Ascending aorta (tissue), 2 donors: ENCODE results near the gene OR1E2. TPM values are rescaled to one million over a fixed set of nuclear protein-coding genes. Genes with fewer than 3 reads are reported as not detected.
"Not testable (repeated sequence)": the region's sequence is repeated elsewhere in the genome, so short reads cannot be mapped to it uniquely, and the experiment has no call there.

Experiments used
- DNase-seq, 2 donors: peaks; one replicate each; pipeline ENCODE4 v3.0.0-alpha.2; 2019; ENCODE audit warnings: low spot score in 2 of 2
- H3K27ac ChIP-seq, 2 donors: fragments of 200-600 bp; sonication (generic); one replicate each; pipeline ENCODE4 v1.5.1; 2016 to 2017; ENCODE audit warnings: mild to moderate bottlenecking in 1 of 2
- H3K27me3 ChIP-seq: fragments of 200-600 bp; sonication (generic); one replicate; pipeline ENCODE4 v1.5.1; 2017
- H3K36me3 ChIP-seq, 2 donors: fragments of 200-600 bp; sonication (generic); one replicate each; pipeline ENCODE4 v1.5.1; 2016
- H3K4me1 ChIP-seq, 2 donors: fragments of 200-600 bp; sonication (generic); one replicate each; pipeline ENCODE4 v1.5.1; 2016 to 2017; ENCODE audit warnings: mild to moderate bottlenecking in 1 of 2
- H3K4me3 ChIP-seq, 2 donors: fragments of 200-600 bp; sonication (generic); one replicate each; pipeline ENCODE4 v1.5.1; 2016 to 2017; ENCODE audit warnings: mild to moderate bottlenecking in 1 of 2
- H3K9me3 ChIP-seq, 2 donors: fragments of 200-600 bp; sonication (generic); one replicate each; pipeline ENCODE4 v1.5.1; 2016
- CTCF ChIP-seq, 3 experiments: fragments of 200-600 bp in 2 of 3; fragments of 450-650 bp in 1 of 3; sonication (generic) in 2 of 3; IDR thresholded peaks; one replicate each; pipeline ENCODE4 v1.5.1; 2016 to 2019; ENCODE audit warnings: antibody characterized with exemption in 3 of 3, mild to moderate bottlenecking in 1 of 3, moderate library complexity in 1 of 3
- intact Hi-C: fragments of 100-400 bp; cut with DNase I; formaldehyde crosslinking; loops from one replicate; pipeline ENCODE4 v1.15.1; 2023
- total RNA-seq: library from RNA; depleted of rRNA; stranded (reverse); fragments of >200 nt; gene quantifications from one replicate; pipeline ENCODE4 v1.1.0, GENCODE V29; 2016

OR1E2 gene
- total RNA-seq, 1 donor from 2014 or later = not detected

GRCh38 chr17:3474212-3474611, 40.6 kb upstream of the OR1E2 start:
- Histone ChIP-seq H3K27me3 (no peaks in the 10 kb centered on the region), H3K36me3 (no peaks in the 10 kb centered on the region), H3K4me1 (no peaks in the 10 kb centered on the region), H3K4me3 (no peak overlapping the region), H3K9me3 (no peaks in the 10 kb centered on the region), H3K27ac (no peak overlapping the region)
- no peak for DNase-seq
- intact Hi-C loops = no loop called here
- no peak for TF ChIP-seq CTCF (IDR thresholded peaks at IDR 0.05)

DNA sequence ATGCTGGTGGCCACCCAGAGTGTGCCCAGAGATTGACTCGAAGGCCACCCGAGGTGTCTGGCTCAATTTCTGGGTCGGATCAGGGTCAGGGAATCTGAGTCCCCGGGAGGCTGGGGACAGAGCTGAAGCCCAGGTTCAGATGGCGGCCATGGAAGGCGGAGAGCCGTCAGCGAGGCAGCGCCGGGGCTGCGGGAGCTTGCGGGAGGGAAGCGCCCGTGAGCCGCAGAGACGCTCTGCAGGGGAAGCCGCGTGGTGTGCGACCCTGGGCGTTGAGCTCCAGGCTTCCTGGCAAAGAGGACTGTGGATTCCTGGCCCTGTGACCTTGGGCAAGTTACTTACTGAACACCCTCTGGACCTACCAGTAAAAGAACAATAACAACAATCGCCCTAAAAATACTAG, 38.5 kb upstream of the OR1E2 start:
- H3K27ac ChIP-seq = no peak overlapping the region
- no peak for TF ChIP-seq CTCF (IDR thresholded peaks at IDR 0.05)
- H3K36me3 ChIP-seq = no peaks in the 10 kb centered on the region
- no peaks in the 10 kb centered on the region for H3K4me1 ChIP-seq
- H3K4me3 ChIP-seq = no peak overlapping the region
- intact Hi-C loops = no loop called here
- no peaks in the 10 kb centered on the region for H3K9me3 ChIP-seq
- no peaks in the 10 kb centered on the region for H3K27me3 ChIP-seq
- DNase-seq = no peak

GRCh38 chr17:3471599-3471998, 38.0 kb upstream of the OR1E2 start, which contains the start of gene SPATA22:
SPATA22 (minus strand) TSS chr17:3471819; CDS start chr17:3469325, 2,494 bp downstream.
- intact Hi-C loops = no loop called here
- no peak for TF ChIP-seq CTCF (IDR thresholded peaks at IDR 0.05)

GRCh38 chr17:3469529-3469928, 35.9 kb upstream of the OR1E2 start:
- H3K9me3 ChIP-seq = no peaks in the 10 kb centered on the region
- no peaks in the 10 kb centered on the region for H3K27me3 ChIP-seq

More at GRCh38 chr17:3471599-3471998, 38.0 kb upstream of the OR1E2 start, which contains the start of gene SPATA22:
- no peaks in the 10 kb centered on the region for H3K9me3 ChIP-seq
- no peak within 1 kb of the TSS for H3K4me3 ChIP-seq
- H3K27me3 ChIP-seq = no peaks in the 10 kb centered on the region
- no peaks in the 10 kb centered on the region for H3K36me3 ChIP-seq
- H3K4me1 ChIP-seq = no peaks in the 10 kb centered on the region
- DNase-seq = no peak
- no peak within 1 kb of the TSS for H3K27ac ChIP-seq

DNA sequence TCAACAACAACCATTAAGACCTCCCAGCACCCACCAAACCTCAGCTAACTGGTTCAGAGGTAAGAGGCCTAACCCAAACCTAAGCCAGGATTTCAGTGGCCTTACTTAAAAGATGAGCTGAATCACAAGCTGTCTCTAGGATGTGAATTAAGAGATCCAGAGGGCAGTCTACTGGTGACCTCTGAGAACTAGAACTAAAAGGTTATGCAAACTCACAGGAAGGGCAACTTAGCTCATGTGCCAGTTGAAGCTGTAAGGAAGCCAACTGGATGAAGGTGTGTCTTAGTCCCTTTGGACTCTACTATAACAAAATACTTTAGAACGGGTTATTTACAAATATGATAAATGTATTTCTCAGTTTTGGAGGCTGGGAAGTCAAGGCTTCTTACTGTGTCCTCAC, 32.7 kb upstream of the OR1E2 start:
- H3K4me1 ChIP-seq, H3K4me3 ChIP-seq, H3K36me3 ChIP-seq, intact Hi-C loops, DNase-seq, H3K9me3 ChIP-seq, H3K27ac ChIP-seq, H3K27me3 ChIP-seq: not testable (repeated sequence)

More at GRCh38 chr17:3469529-3469928, 35.9 kb upstream of the OR1E2 start:
- no peaks in the 10 kb centered on the region for H3K4me1 ChIP-seq
- no peak for TF ChIP-seq CTCF (IDR thresholded peaks at IDR 0.05)
- no peaks in the 10 kb centered on the region for H3K36me3 ChIP-seq
- DNase-seq = no peak
- H3K27ac ChIP-seq = no peak overlapping the region
- no peak overlapping the region for H3K4me3 ChIP-seq
- intact Hi-C loops = no loop called here

- no peak overlapping the region for H3K27ac ChIP-seq
- no peaks in the 10 kb centered on the region for H3K9me3 ChIP-seq
- H3K4me1 ChIP-seq = no peaks in the 10 kb centered on the region
- TF ChIP-seq CTCF (IDR thresholded peaks at IDR 0.05) = no peak
- H3K36me3 ChIP-seq = no peaks in the 10 kb centered on the region
- H3K4me3 ChIP-seq = no peak overlapping the region
- no peaks in the 10 kb centered on the region for H3K27me3 ChIP-seq
- no peak for DNase-seq
- intact Hi-C loops = no loop called here
Measured at GRCh38 chr17:3448059-3448665, 14.5 kb upstream of the OR1E2 start.
